Liver (tissue), 9 donors: Measurements from ENCODE around the gene ORAI3. TPM values are rescaled to one million over a fixed set of nuclear protein-coding genes. Genes with fewer than 3 reads are reported as not detected.

ENCODE experiments used
- DNase-seq: peaks from one replicate; pipeline ENCODE4 v3.0.0-alpha.2; 2017; ENCODE audit warnings: low spot score
- H3K27ac ChIP-seq, 2 donors: one replicate each; pipeline ENCODE4 v1.7.0; 2013; ENCODE audit warnings: inconsistent platforms in 2 of 2, low read length in 2 of 2, control low read depth in 1 of 2, low read depth in 1 of 2, mild to moderate bottlenecking in 1 of 2
- H3K27me3 ChIP-seq, 4 donors: one replicate each; pipeline versions ENCODE4 v1.6.1 to v1.7.0; 2013; ENCODE audit warnings: low read length in 3 of 4, inconsistent platforms in 1 of 4, mild to moderate bottlenecking in 1 of 4, moderate library complexity in 1 of 4; ENCODE audit not compliant: control insufficient read depth in 4 of 4, insufficient read depth in 4 of 4
- H3K36me3 ChIP-seq, 4 donors: one replicate each; pipeline versions ENCODE4 v1.6.1 to v1.7.0; 2013; ENCODE audit warnings: low read length in 3 of 4, mild to moderate bottlenecking in 3 of 4, low read depth in 1 of 4, moderate library complexity in 1 of 4; ENCODE audit not compliant: control insufficient read depth in 4 of 4, insufficient read depth in 3 of 4
- H3K4me1 ChIP-seq, 4 donors: one replicate each; pipeline versions ENCODE4 v1.6.1 to v1.7.0; 2013; ENCODE audit warnings: low read length in 3 of 4, mild to moderate bottlenecking in 3 of 4, moderate library complexity in 1 of 4; ENCODE audit not compliant: control insufficient read depth in 4 of 4, insufficient read depth in 4 of 4
- H3K4me3 ChIP-seq, 3 donors: one replicate each; pipeline versions ENCODE4 v1.6.1 to v1.7.0; 2013; ENCODE audit warnings: low read length in 3 of 3, control low read depth in 1 of 3, low read depth in 1 of 3, mild to moderate bottlenecking in 1 of 3
- H3K9ac ChIP-seq, 2 donors: one replicate each; pipeline ENCODE4 v1.7.0; 2013; ENCODE audit warnings: low read length in 2 of 2, mild to moderate bottlenecking in 2 of 2, moderate library complexity in 2 of 2, control low read depth in 1 of 2, low read depth in 1 of 2
- H3K9me3 ChIP-seq, 4 donors: one replicate each; pipeline versions ENCODE4 v1.6.1 to v1.7.0; 2013; ENCODE audit warnings: low read length in 3 of 4; ENCODE audit not compliant: control insufficient read depth in 4 of 4
- EGR1 ChIP-seq, 2 donors: IDR thresholded peaks; 2 replicates each; pipeline ENCODE4 v1.6.1; 2016 to 2018; ENCODE audit warnings: antibody characterized with exemption in 2 of 2, low read depth in 2 of 2
- FOXA1 ChIP-seq: IDR thresholded peaks from 2 replicates; pipeline ENCODE4 v1.6.1; 2016; ENCODE audit warnings: antibody characterized with exemption
- FOXA2 ChIP-seq: IDR thresholded peaks from 2 replicates; pipeline ENCODE4 v1.6.1; 2016; ENCODE audit warnings: antibody characterized with exemption
- GABPA ChIP-seq, 2 donors: IDR thresholded peaks in 1 of 2; conservative IDR thresholded peaks in 1 of 2; 2 replicates each; pipeline ENCODE4 v1.6.1; 2016; ENCODE audit warnings: antibody characterized with exemption in 2 of 2, mild to moderate bottlenecking in 1 of 2, moderate library complexity in 1 of 2
- NR2F2 ChIP-seq: IDR thresholded peaks from 2 replicates; pipeline ENCODE4 v1.6.1; 2016; ENCODE audit warnings: antibody characterized with exemption
- RAD21 ChIP-seq, 2 donors: IDR thresholded peaks; 2 replicates each; pipeline ENCODE4 v1.6.1; 2016; ENCODE audit warnings: antibody characterized with exemption in 2 of 2, mild to moderate bottlenecking in 2 of 2
- RXRA ChIP-seq, 2 donors: IDR thresholded peaks; 2 replicates each; pipeline ENCODE4 v1.6.1; 2017 to 2018; ENCODE audit warnings: antibody characterized with exemption in 2 of 2, mild to moderate bottlenecking in 1 of 2
- SP1 ChIP-seq: IDR thresholded peaks from 2 replicates; pipeline ENCODE4 v1.6.1; 2018; ENCODE audit warnings: antibody characterized with exemption, mild to moderate bottlenecking
- TAF1 ChIP-seq: conservative IDR thresholded peaks from 2 replicates; pipeline ENCODE4 v1.6.1; 2016; ENCODE audit warnings: antibody characterized with exemption, mild to moderate bottlenecking
- WGBS: extraction: QIAGEN DNeasy Blood & Tissue Kit; methylation state at CpG from one replicate; pipeline ENCODE4 v1.1.7; 2013; 5-methylcytosine and 5-hydroxymethylcytosine counted together
- polyA plus RNA-seq, 2 donors: library from polyadenylated mRNA; stranded (reverse) in 1 of 2; unstranded in 1 of 2; fragments of 200-250 nt in 1 of 2; fragments of >200 nt in 1 of 2; fragmentation: Nextera tagmentation in 1 of 2; extraction: Ambion mirVana in 1 of 2; gene quantifications; one replicate each; pipeline versions ENCODE4 v1.2.1 to v1.2.3, GENCODE V29; 2013 to 2015
- total RNA-seq, 2 donors: library from RNA; depleted of rRNA; stranded (reverse); fragments of >200 nt; gene quantifications; one replicate each; pipeline ENCODE4 v1.2.3, GENCODE V29; 2014
- TF ChIP-seq, protein P1 (sequence below): IDR thresholded peaks from 2 replicates; pipeline ENCODE4 v1.6.1; 2016; ENCODE audit warnings: antibody characterized with exemption
- TF ChIP-seq, protein P2 (sequence below): IDR thresholded peaks from 2 replicates; pipeline ENCODE4 v1.6.1; 2016; ENCODE audit warnings: antibody characterized with exemption
- TF ChIP-seq, protein P3 (sequence below): IDR thresholded peaks from 2 replicates; pipeline ENCODE4 v1.6.1; 2016; ENCODE audit warnings: antibody characterized with exemption, mild to moderate bottlenecking
- TF ChIP-seq, protein P4 (sequence below): IDR thresholded peaks from 2 replicates; pipeline ENCODE4 v1.6.1; 2016; ENCODE audit warnings: antibody characterized with exemption
- TF ChIP-seq, protein P5 (sequence below): fragments of 150-350 bp; IDR thresholded peaks from 2 replicates; pipeline ENCODE4 v1.5.1; 2017; ENCODE audit warnings: improper control_type of control experiment, low read depth, low read length; ENCODE audit not compliant: missing input control
- donor health status: healthy.
- donor health status: healthy.
- donor health status: healthy.
- donor health status: healthy.
- donor health status: healthy.

Gene ORAI3
- total and polyA plus RNA-seq, 4 donors, result 26.6 to 39.1 (median 31.4) TPM

DNA sequence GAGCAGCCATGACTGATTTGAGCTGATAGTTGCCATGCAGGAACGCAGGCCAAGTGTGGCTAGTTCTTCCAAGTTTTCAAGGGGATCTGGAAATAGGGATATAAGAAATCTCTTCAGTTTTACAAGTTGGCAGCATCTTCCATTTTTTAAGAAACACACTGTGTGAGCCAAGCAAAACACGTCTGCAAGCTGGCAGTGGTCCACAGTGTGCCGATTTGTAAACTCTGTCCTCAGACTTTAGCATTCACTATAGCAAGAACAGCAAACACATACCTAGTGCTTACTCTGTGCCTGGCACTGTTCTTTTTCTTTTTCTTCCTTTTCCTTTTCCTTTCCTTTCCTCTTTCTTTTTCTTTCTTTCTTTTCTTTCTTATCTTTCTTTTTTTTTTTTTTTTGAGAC is 2.9 kb downstream of the ORAI3 start (continued):
- TF ChIP-seq, protein P1, sequence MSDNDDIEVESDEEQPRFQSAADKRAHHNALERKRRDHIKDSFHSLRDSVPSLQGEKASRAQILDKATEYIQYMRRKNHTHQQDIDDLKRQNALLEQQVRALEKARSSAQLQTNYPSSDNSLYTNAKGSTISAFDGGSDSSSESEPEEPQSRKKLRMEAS, result peak; percentile 86
- TF ChIP-seq EGR1 (IDR thresholded peaks at IDR 0.05; ENCODE audit: low read depth in 2 of 2) (peak in 1 of 2 donors; percentile 68), FOXA1 (no peak), FOXA2 (peak; percentile 57), RXRA (IDR thresholded peaks at IDR 0.05) (peak; percentile 44 to 79), GABPA (IDR thresholded peaks at IDR 0.05 in 1 of 2, conservative IDR thresholded peaks at IDR 0.05 in 1 of 2) (peak in 1 of 2 donors; percentile 50), NR2F2 (peak; percentile 26)
- TF ChIP-seq, protein P2, sequence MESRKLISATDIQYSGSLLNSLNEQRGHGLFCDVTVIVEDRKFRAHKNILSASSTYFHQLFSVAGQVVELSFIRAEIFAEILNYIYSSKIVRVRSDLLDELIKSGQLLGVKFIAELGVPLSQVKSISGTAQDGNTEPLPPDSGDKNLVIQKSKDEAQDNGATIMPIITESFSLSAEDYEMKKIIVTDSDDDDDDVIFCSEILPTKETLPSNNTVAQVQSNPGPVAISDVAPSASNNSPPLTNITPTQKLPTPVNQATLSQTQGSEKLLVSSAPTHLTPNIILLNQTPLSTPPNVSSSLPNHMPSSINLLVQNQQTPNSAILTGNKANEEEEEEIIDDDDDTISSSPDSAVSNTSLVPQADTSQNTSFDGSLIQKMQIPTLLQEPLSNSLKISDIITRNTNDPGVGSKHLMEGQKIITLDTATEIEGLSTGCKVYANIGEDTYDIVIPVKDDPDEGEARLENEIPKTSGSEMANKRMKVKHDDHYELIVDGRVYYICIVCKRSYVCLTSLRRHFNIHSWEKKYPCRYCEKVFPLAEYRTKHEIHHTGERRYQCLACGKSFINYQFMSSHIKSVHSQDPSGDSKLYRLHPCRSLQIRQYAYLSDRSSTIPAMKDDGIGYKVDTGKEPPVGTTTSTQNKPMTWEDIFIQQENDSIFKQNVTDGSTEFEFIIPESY, result peak; percentile 23

DNA sequence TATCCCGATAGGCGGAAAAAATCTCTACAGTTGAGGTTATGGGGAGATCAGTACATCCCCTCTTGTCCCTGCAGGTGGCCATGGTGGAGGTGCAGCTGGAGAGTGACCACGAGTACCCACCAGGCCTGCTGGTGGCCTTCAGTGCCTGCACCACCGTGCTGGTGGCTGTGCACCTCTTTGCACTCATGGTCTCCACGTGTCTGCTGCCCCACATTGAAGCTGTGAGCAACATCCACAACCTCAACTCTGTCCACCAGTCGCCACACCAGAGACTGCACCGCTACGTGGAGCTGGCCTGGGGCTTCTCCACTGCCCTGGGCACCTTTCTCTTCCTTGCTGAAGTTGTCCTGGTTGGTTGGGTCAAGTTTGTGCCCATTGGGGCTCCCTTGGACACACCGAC is 4.2 kb downstream of the ORAI3 start:
- Histone ChIP-seq H3K9ac (no peak overlapping the region), H3K4me1 (peaks cover 21 to 68% (median 55%) of the 10 kb centered on the region in 4 donors)
- 87% methylated on average over 9 of the region's 9 CpGs for WGBS

DNA sequence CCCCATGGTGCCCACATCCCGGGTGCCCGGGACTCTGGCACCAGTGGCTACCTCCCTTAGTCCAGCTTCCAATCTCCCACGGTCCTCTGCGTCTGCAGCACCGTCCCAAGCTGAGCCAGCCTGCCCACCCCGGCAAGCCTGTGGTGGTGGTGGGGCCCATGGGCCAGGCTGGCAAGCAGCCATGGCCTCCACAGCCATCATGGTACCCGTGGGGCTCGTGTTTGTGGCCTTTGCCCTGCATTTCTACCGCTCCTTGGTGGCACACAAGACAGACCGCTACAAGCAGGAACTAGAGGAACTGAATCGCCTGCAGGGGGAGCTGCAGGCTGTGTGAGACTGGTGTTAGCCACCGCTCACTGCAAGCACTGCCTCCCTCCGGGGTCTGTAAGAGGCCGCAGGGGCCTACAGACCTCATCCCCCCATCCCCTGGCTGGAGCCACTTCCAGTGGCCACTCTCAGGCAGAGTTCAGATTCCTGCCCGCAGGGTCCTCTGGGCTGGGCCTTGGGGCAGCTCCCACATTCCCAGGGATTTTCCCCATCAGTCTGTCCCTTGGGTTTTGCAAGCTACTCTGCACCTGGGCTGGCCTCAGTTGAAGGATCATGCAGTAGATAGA is 4.8 kb downstream of the ORAI3 start:
- WGBS, result 51% methylated on average over 15 of the region's 15 CpGs

More for the DNA sequence above, 4.2 kb downstream of the ORAI3 start:
- no peak for DNase-seq
- H3K27me3 ChIP-seq, result no peaks in the 10 kb centered on the region
- H3K4me3 ChIP-seq, result no peak overlapping the region
- H3K27ac ChIP-seq, result peak overlapping the region in 1 of 2 donors; percentile 31
- no peak for TF ChIP-seq TAF1
- TF ChIP-seq, protein P3, sequence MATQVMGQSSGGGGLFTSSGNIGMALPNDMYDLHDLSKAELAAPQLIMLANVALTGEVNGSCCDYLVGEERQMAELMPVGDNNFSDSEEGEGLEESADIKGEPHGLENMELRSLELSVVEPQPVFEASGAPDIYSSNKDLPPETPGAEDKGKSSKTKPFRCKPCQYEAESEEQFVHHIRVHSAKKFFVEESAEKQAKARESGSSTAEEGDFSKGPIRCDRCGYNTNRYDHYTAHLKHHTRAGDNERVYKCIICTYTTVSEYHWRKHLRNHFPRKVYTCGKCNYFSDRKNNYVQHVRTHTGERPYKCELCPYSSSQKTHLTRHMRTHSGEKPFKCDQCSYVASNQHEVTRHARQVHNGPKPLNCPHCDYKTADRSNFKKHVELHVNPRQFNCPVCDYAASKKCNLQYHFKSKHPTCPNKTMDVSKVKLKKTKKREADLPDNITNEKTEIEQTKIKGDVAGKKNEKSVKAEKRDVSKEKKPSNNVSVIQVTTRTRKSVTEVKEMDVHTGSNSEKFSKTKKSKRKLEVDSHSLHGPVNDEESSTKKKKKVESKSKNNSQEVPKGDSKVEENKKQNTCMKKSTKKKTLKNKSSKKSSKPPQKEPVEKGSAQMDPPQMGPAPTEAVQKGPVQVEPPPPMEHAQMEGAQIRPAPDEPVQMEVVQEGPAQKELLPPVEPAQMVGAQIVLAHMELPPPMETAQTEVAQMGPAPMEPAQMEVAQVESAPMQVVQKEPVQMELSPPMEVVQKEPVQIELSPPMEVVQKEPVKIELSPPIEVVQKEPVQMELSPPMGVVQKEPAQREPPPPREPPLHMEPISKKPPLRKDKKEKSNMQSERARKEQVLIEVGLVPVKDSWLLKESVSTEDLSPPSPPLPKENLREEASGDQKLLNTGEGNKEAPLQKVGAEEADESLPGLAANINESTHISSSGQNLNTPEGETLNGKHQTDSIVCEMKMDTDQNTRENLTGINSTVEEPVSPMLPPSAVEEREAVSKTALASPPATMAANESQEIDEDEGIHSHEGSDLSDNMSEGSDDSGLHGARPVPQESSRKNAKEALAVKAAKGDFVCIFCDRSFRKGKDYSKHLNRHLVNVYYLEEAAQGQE, result no peak
- TF ChIP-seq, protein P4, sequence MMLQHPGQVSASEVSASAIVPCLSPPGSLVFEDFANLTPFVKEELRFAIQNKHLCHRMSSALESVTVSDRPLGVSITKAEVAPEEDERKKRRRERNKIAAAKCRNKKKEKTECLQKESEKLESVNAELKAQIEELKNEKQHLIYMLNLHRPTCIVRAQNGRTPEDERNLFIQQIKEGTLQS, result no peak
- H3K9me3 ChIP-seq, result no peaks in the 10 kb centered on the region
- no peaks in the 10 kb centered on the region for H3K36me3 ChIP-seq

More for the DNA sequence above, 4.8 kb downstream of the ORAI3 start:
- peak; percentile 15 to 61 for TF ChIP-seq RAD21 (IDR thresholded peaks at IDR 0.05)
- TF ChIP-seq SP1, result no peak
- TF ChIP-seq, protein P5, sequence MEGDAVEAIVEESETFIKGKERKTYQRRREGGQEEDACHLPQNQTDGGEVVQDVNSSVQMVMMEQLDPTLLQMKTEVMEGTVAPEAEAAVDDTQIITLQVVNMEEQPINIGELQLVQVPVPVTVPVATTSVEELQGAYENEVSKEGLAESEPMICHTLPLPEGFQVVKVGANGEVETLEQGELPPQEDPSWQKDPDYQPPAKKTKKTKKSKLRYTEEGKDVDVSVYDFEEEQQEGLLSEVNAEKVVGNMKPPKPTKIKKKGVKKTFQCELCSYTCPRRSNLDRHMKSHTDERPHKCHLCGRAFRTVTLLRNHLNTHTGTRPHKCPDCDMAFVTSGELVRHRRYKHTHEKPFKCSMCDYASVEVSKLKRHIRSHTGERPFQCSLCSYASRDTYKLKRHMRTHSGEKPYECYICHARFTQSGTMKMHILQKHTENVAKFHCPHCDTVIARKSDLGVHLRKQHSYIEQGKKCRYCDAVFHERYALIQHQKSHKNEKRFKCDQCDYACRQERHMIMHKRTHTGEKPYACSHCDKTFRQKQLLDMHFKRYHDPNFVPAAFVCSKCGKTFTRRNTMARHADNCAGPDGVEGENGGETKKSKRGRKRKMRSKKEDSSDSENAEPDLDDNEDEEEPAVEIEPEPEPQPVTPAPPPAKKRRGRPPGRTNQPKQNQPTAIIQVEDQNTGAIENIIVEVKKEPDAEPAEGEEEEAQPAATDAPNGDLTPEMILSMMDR, result peak; percentile 37
- no peak overlapping the region for H3K9ac ChIP-seq
- no peaks in the 10 kb centered on the region for H3K36me3 ChIP-seq
- H3K4me1 ChIP-seq, result peaks cover 17 to 71% (median 57%) of the 10 kb centered on the region in 4 donors
- H3K27ac ChIP-seq, result peak overlapping the region in 1 of 2 donors; percentile 31
- H3K9me3 ChIP-seq, result no peaks in the 10 kb centered on the region
- H3K27me3 ChIP-seq, result no peaks in the 10 kb centered on the region
- DNase-seq, result peak; percentile 74
- no peak overlapping the region for H3K4me3 ChIP-seq
